Pulmonary artery endothelial cell (primary cell): ENCODE measurements around the gene SNRPA. TPM values are rescaled to one million over a fixed set of nuclear protein-coding genes. Genes with fewer than 3 reads are reported as not detected.
"Not testable (repeated sequence)": the region's sequence is repeated elsewhere in the genome, so short reads cannot be mapped to it uniquely, and the experiment has no call there.

Source experiments
- DNase-seq: peaks from one replicate; pipeline ENCODE4 v3.0.0-alpha.2; 2011; ENCODE audit warnings: low read depth, low spot score
- total RNA-seq: library from RNA; depleted of rRNA; stranded (reverse); fragments of >200 nt; gene quantifications from 2 replicates; pipeline ENCODE4 v1.2.3, GENCODE V29; 2014

The SNRPA gene
- total RNA-seq, 1 donor from 2014 or later = 54.3 TPM

- no peak for DNase-seq
Observed at GRCh38 chr19:40721140-40721486, 29.9 kb upstream of the SNRPA start.

- DNase-seq = no peak
Observed at GRCh38 chr19:40721936-40722661, 28.9 kb upstream of the SNRPA start.

- DNase-seq = no peak
Observed at GRCh38 chr19:40723661-40724254, 27.2 kb upstream of the SNRPA start.

DNA sequence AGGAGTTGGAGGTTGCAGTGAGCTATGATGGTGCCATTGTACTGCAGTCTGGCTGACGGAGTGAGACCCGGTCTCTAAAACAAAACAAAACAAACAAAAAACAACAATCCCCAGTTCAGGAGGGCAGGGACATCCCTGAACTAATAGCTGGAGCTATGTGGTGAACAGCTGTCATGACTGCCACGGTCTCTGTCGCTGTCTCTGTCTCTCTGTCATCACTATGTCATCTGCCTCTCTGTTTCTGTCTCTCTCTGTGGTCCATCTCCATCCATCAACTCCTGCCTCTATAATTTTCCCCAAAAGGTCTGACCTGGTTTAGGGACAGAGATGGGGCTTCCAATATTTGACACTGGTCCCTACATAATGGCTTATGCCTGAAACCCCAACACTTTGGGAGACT, 26.7 kb upstream of the SNRPA start:
- DNase-seq = no peak

- DNase-seq = no peak
Observed at GRCh38 chr19:40724855-40725254, 26.1 kb upstream of the SNRPA start.

DNA sequence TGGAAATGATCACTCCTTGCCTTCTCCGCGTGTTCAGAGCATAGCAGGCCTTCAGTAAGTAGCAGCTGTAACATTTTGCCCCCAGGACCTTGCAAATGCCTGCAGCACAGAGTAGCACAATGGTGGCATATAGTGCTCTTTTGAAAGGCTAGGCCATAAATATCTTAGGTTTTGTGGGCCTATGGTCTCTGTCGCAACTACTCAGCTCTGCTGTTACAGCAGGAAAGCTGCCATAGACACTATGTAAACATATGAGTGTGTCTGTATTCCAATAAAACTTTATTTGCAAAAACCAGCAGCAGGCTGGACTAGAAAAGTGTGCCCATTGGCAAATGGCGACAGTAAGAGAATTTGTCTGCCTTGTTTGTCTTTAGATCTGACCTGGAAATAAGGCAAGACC, 24.7 kb upstream of the SNRPA start:
- DNase-seq = no peak

DNA sequence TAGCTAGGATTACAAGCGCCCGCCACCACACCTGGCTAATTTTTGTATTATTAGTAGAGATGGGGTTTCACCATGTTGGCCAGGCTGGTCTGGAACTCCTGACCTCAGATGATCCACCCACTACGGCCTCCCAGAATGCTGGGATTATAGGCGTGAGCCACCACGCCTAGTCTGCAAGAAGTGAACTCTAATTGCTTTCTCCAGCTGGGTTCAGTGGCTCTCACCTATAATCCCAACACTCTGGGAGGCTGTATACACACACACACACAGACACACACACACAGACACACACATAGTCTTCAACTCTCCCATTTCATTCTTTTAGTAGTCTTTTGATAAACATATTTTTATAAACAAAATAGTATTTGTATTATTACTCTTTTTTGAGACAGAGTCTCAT, 20.9 kb upstream of the SNRPA start:
- not testable (repeated sequence) for DNase-seq

GRCh38 chr19:40732304-40732703, 18.7 kb upstream of the SNRPA start:
- DNase-seq = not testable (repeated sequence)

GRCh38 chr19:40733149-40733548, 17.9 kb upstream of the SNRPA start:
- DNase-seq = no peak

DNA sequence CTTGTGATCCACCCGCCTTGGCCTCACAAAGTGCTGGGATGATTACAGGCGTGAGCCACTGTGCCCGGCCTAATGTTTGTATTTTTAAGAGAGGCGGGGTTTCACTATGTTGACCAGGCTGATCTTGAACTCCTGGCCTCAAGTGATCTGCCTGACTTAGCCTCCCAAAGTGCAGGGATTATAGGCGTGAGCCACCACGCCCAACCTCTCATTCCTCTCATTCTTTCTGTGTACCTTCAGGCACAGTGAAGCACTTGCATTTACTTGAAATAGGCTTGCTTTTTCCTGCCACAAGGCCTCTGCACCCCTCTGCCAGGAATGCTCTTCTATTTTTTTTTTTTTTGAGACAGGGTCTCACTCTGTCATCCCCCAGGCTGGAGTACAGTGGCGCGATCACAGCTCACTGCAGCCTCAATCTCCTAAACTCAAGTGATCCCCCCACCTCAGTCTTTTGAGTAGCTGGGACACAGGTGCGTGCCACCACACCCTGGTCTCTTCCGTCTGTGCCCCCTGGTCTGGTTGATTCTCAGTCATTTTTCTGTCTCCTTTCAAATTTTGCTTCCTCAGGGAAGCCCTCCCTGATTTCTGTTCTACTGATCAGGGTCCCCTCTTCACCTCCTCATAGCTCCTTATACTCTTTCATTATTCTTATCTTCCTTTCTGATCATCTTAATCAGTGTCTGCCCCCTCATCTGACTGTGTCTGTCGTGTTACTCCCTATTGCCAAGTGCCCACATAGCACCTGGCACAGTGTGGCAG, 15.8 kb upstream of the SNRPA start:
- no peak for DNase-seq

DNA sequence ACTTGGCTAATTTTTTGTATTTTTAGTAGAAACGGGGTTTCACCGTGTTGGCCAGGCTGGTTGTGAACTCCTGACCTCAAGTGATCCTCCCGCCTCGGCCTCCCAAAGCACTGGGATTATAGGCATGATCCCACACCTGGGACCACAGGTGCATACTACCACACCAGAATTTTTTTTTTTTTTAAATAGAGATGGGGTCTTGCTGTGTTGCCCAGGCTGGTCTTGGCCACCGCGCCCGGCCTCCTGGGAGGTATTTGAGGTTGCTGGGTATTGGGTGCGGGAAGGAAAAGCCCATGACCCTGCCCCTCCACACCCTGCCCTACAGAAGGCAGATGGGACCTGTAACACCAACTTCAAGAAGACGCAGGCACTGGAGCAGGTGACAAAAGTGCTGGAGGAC, 14.3 kb upstream of the SNRPA start:
- DNase-seq = no peak

DNA sequence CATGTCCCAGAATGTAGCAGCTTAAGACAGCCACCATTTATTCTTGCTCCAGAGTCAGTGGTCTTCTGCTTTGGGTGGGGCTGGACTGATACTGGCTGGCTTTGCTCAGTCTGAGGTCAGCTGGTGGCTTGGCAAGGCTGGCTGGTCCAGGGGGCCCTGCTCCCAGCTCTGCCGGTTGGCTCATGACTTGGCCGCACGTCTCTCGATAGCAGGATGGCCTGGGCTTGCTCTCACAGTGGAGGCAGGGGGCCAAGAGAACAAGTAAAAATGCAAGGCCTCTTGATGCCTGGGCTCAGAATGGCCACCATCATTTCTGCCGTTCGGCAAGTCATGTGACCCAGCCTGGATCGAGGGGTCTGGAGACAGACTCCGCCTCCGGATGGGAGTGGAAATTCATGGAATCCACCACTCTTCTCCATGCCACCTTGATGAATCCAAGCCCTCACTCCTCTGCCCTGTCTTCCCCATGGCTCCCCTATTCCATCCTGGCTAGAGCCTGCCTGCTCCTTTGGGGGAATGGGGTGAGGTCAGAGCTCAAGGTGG, 13.8 kb upstream of the SNRPA start:
- no peak for DNase-seq

GRCh38 chr19:40739030-40739839, 11.8 kb upstream of the SNRPA start:
- no peak for DNase-seq

- no peak for DNase-seq
Observed at GRCh38 chr19:40739871-40740703, 10.9 kb upstream of the SNRPA start.

GRCh38 chr19:40740747-40741146, 10.3 kb upstream of the SNRPA start:
- DNase-seq = no peak

DNA sequence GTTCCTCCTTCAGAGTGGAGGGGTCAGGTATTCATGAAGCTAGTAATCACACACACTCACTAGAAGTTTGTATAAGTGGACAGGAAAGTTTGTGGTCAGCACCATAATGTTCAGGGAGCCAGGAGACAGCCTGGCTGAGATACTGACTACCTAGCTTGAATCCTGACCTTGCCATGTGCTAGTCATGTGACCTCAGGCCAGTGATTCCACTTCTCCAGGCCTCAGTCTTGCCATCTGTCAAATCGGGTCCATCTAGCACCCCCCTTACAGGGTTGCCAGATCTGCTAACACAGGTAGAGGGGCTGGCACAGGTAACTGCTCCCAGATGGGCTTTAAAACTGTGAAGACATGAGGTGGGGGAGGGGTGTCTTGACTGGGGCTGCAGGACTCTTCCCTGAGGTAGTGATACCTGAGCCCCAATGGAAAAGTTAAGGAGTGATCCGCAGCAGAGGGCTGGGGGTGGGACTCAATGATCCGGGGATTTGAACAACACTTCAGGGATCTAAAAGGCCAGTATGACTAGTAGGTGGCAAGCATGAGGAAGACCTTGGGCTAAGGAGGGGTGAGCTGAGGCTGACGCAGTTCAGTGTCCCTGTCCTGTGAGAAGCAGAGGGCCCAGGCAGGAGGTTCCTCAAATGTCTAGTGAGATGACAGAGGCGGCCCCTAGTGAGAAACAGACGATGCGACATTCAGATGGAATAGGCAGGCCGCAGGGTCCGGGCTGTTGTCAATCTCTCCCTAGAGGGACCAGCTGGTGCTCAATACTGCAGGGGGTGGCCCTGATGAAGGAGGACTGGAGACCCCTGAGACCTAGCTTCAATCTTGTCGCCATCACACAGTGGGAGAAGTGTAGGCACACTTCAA, 9.2 kb upstream of the SNRPA start:
- no peak for DNase-seq

DNA sequence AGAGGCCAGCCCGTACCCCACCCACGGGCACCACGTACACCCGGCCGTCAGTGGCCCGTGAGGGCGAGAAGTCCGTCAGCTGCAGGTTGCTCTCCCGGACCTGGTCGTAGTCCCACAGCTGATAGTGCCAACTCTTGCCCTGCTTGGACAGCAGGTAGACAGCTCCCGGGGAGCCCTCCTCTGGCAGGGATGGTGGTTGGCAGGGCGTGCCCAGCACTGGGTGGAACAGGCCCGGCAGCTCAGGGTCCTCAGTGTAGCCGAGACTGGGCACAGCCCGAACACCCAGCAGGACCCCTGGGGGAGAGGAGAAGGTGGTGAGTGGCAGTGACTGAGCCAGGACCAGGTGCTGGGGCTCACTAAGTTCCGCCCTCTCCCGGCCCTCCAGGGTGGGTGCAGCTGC, 8.5 kb upstream of the SNRPA start:
- no peak for DNase-seq

GRCh38 chr19:40742886-40743285, 8.1 kb upstream of the SNRPA start:
- DNase-seq = no peak

- DNase-seq = no peak
Observed at GRCh38 chr19:40743926-40744325, 7.1 kb upstream of the SNRPA start.
